NCI-H2107 treated with DMSO at 0.1 percent for 48 hours (cell line): ENCODE measurements around the gene GATAD2A.
"Not testable (repeated sequence)": the region's sequence is repeated elsewhere in the genome, so short reads cannot be mapped to it uniquely, and the experiment has no call there.

Source experiments
- DNase-seq: peaks from one replicate; lab custom pipeline; 2025; ENCODE audit not compliant: unreplicated experiment; lab: John Stamatoyannopoulos, UW

Gene GATAD2A

DNA sequence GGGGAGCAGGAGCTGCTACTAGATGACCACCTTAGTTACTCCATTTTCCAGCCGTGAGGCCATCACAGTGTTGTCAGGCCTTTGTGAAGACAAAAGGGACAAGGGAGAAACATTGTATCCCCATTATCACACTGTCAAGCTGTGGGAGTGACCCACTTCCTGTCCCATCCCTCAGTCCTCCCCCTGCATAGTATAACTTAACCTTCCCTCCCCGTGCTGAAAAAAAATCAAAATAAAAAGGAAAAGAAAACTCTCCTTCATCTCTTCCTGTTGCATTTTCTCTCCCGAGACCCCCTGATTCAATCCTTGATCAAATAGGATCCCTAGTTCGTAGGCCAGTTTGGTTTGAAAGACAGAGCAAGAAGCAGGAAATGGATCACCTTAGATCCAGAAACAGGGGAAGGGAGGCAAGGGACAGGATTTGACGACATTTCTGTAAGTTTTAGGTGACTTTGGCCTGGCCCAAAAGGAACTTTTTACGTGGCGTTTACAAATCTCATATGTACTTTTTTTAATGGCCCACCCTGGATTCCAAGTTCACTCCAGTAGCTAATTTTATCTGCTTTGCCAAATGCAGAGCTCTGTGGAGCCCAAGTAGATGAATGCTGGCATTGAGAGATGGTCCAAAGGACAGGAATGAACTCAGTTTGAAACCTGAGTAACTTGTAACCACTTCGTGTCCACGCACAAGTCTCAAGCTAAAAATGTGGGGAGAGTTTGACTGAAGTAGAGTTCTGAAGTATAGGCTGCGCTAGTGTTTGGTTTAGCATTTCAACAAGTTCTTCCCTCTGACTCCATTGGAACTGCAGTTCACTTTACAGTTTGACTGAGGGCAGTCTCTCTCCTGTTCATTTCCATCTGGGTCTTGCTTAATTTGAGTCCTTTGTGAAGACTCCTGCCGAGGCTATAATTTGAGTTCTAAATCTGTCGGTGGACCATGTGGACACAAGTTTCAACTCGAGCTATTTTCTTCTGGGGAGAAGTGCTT lies 16.6 kb upstream of the GATAD2A start:
- DNase-seq = no peak

- not testable (repeated sequence) for DNase-seq
Measured at GRCh38 chr19:19389683-19390082, 15.8 kb upstream of the GATAD2A start.

- not testable (repeated sequence) for DNase-seq
Measured at GRCh38 chr19:19394333-19394732, 11.1 kb upstream of the GATAD2A start.

DNA sequence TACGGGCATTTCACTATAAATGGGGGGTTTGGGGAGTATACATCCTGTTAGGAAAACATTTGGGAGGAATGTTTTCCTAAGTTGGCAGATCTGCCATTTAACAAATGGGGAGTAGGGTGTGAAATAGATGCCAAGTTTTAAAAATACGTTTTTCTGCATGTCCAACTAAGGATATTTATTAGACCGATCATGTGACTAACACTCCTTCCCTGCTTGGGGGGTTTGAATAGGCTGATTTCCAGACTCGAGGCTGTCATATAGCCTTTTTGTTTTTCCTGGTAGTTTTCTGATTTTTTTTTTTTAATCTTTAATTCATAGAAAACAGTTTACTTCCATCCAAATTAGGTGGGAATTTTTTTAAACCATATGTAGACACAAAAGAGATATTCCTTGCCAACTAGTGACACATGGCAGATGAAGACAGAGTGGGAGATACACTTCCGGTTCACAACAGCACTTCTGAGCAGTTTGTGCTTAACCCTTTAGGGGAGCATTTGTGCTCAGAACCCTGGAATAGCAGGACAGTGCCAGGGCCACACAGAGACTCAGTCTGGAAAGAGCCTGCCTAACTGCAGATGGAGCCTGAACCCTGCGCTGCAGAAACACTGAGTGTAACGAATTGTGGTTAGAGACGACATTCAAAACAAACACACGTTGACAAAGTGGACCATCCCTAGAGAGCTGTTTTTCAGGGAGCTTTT lies 5.6 kb upstream of the GATAD2A start:
- DNase-seq = no peak

GRCh38 chr19:19402656-19403372 lies 2.7 kb upstream of the GATAD2A start:
- DNase-seq = no peak

DNA sequence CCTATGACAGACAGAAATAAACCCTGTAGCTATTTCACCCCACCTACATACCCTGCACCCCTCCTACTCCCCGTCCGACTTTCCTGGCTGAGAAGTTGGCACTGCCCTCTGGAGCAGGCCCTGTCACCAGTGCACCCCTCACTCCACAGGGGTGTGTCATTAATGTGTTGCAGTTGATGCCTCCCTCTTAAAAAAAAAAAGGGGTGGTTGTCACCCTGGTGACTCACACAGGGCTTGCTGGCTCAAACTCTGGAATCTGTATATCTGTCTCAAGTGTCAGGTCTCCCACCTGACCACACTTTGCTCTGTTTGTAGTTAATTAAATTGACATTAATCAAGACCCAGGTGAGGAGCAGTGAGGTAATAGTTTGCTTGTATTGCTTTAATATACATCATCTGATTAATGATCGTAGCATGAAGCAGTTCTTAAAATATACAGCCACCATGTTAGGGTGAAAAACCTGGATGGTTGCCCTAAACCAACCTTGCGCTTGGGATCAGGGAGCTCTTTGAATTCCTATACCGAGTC lies 2.0 kb upstream of the GATAD2A start:
- DNase-seq = no peak

DNA sequence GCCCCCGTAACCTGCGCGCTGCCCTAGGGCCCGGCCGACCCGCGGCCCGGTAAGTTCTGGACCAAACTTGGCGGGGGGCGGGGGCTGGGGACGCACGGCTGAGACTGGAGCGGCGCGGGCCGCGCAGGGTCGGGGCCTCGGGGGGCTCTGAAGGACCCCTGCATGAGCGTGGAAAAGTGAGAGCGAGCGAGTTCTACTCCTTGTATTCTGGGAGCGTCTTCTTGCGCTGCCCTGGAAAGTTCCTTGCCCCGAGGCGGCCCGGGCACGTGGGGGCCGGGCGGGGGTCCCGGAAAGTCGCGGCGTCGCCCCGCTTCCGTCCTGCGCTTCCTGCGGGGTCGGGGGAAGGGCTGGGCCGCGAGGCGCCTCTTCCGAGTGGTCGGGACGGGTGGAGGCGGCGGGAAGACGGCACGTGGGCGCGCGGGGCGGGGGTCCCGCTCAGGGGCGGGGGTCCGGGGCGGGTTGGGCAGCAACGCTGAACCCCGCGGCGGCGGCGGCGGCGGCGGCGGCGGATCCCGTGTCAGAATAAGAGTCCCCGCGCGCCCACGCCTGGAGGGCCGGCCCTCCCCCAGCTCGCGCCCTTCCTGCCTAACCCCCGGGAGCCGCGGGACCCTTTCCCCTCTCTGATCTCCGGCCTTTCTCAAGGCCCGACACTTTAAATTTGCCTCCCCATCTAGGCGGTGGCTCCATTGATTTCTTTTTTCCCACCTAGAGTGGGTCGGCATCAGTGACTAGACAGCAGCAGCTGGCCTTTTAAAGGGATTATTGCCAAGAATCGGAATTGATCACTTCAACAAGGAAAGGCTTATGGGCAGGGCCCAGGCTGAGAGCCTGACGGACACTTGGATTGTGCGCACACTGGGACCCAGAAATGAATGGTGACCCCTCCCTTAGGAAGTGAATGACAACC lies 749 bp downstream of the GATAD2A start:
- no peak for DNase-seq

DNA sequence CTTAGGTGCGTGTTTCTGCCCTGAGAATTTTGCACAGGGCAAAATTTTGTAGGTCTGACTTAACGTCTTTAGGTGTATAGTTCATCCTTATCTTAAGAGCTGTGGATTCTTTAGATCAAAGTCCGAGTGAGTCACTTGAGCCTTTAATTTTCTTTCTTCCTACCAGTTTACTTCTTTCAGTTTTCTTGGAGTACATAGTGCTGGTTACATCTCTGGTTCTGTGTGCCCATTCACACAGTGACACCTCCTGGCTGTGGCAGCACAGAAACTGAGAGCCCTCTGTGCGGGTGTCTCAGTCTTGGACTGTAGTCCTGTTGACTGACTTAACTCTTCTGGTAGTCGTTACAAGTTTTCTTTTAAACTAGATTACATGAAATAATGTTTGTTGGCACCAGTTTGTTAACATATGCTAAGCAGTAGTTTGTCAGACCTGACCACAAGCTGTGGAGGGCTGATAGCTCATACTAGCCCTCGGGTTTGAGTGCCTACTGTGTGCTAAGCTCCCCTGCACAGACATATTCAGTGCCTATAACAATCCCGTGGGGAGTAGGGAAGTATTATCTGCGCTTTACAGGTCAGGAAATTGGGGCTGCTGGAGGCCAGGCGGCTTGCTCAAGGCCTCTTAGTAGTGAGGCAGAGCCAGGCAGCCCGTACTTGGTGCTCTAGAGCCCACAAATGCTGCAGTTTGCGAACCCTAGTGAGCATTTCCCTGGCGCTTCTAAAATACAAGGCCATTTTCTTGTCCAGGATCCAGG lies 1.6 kb downstream of the GATAD2A start:
- no peak for DNase-seq

DNA sequence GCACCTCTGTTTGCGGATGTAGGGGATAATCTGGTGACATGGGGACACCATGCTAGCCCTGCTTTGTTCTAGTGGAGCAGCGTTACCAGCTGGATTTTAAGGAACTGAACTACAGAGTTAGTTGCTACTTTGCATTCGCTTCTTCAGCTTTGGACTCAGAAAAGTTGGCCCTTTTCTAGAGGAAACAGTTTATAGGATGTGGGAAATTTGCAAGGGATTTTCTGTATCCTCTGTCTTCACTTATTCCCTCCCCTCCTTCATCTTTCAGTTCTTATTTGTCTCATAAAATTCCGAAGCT lies 2.1 kb downstream of the GATAD2A start:
- no peak for DNase-seq

DNA sequence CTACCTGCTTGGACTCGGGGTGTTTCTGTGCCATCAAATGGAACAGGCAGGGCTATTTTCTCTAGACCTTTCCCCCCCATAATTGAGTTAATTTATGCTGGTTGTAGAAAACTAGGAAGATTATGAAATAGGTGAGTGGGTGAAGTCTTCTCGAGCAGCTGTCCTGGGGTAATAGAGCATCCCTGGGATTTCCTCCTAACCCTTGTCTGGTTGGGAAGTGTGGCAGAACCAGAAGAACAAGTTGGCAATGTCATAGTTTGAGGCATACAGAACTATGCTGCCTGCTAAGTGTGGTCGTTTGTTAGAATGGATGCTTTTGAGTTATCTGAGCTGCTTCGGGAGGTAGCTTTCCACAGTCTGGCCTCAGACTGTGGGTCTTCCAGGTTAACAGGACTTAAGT lies 3.7 kb downstream of the GATAD2A start:
- DNase-seq = no peak

GRCh38 chr19:19409631-19410030 lies 4.2 kb downstream of the GATAD2A start:
- DNase-seq = no peak

DNA sequence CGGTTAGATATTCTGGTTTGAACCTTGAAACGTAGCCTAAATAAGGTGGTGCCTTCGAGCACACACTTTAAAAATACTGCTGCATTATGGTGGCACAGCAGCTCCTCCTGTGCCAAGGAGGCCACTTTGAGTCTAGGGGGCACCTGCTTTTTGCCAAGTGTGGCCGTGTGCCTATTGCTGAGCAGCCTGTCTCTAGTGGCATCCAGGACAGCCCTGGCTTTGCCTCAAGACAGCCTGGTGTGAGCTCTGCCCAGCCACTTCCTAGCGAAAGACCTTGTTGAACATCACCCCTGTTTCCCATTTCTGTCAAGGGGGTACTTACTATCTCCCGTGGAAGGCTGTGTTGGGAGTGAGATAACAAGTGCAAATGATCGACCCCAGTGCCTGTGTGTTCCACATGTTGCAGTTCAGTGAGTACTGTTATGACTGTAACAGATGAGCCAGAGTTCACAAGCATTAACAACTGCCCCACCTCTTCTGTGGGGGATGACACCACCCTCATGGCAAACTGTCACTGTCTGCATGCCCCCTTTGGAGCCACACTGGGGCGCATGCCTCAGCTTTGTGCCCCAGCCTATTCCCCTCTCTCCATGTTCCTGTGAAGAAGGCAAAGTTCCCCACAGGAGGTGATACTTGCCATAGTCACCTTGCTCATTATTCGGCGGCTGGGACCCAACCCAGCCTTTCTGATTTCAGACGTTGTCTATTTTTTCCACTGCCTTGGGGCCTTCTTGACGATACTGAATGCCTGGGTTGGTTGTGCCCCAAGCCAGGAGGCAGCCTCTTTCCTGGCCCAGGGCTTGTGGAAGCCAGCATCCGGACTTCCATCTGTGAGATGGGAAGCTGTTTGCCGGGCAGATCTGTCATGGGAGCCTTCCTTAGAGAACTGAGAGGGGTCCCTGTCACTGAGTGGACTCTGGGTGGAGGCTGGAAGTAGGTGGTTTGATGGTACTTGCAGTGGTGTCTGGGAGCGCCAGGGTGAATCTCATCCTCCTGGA lies 5.4 kb downstream of the GATAD2A start:
- DNase-seq = no peak

GRCh38 chr19:19416280-19416679 lies 10.8 kb downstream of the GATAD2A start:
- DNase-seq = no peak

DNA sequence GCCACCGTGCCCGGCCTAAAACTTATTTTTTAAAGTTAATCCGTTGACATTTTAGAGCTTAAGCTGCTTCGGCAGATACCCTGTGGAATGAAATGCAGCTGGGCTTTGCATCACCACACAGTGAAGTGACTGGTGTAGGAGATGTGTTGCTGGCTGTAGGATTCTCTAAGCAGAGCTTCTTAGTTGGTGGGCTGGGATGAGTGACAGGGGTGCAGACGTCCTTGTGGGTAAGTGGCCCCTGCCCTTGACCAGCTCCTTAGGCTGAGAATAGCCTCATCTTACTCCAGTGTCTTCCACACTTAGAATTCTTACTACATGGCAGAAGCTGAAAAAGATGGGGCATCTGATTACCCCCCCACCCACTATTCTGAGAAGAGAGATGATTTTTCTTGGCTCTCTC lies 11.6 kb downstream of the GATAD2A start:
- no peak for DNase-seq

- peak; percentile 46 for DNase-seq
Measured at GRCh38 chr19:19417628-19418245, 12.3 kb downstream of the GATAD2A start.

DNA sequence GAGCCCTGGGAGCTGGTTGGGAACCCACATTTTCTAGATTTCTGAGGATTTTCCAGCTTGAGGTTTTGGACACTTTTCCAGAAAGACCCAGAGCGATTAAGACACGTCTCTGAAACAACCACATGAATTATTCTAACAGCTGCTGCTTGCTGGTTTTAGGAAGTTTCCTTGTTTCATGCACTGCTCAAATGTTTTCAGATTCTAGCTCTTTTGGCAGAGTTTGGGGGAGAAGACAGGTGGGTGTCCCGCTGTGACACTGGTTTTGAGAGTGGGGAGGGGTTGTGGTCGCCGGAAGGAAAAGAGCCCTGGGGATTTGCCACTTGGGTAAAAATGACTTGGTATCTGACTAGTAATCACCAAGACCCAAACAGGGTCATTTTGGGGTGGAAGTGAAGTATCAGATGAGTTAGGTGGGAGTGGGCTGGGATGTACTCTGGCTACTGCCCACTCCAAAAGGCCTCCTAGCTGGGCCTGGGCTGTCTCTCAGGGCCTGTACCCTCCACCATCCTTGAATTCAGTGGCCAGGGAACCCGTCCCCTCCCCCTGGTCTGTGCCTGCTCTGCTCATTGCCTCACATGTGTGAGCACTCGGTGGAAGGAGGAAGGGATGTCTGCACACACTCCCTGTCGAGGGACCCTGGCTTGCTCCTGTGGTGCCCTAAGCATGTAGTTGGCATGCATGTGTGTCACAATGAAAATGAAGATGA lies 13.2 kb downstream of the GATAD2A start:
- DNase-seq = no peak

- DNase-seq = no peak
Measured at GRCh38 chr19:19420570-19421298, 15.3 kb downstream of the GATAD2A start.
